ENCODE measurements around the gene AOPEP. TPM values are rescaled to one million over a fixed set of nuclear protein-coding genes. Genes with fewer than 3 reads are reported as not detected.

The AOPEP gene
- total and polyA plus RNA-seq, 2 of the 13 experiments (the other 11 are each of a cell fraction or from before 2014, with no cell fraction given), result 22.2 to 41.6 TPM

- TF ChIP-seq, protein P1, sequence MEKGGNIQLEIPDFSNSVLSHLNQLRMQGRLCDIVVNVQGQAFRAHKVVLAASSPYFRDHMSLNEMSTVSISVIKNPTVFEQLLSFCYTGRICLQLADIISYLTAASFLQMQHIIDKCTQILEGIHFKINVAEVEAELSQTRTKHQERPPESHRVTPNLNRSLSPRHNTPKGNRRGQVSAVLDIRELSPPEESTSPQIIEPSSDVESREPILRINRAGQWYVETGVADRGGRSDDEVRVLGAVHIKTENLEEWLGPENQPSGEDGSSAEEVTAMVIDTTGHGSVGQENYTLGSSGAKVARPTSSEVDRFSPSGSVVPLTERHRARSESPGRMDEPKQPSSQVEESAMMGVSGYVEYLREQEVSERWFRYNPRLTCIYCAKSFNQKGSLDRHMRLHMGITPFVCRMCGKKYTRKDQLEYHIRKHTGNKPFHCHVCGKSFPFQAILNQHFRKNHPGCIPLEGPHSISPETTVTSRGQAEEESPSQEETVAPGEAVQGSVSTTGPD (CRISPR knock-in tag; IDR thresholded peaks at IDR 0.05), result no peak
- no peak for TF ChIP-seq ARHGAP35 (CRISPR knock-in tag; IDR thresholded peaks at IDR 0.05; ENCODE audit: borderline replicate concordance)
- no peak for TF ChIP-seq FOXK1 (CRISPR knock-in tag; IDR thresholded peaks at IDR 0.05; ENCODE audit: borderline replicate concordance, low read depth)
- no peak for TF ChIP-seq MTERF4 (CRISPR knock-in tag; IDR thresholded peaks at IDR 0.05)
- TF ChIP-seq ZNF430 (CRISPR knock-in tag; IDR thresholded peaks at IDR 0.05), result no peak
- TF ChIP-seq SCMH1 (CRISPR knock-in tag; IDR thresholded peaks at IDR 0.05; ENCODE audit: borderline replicate concordance), result no peak
- TF ChIP-seq, protein P2, sequence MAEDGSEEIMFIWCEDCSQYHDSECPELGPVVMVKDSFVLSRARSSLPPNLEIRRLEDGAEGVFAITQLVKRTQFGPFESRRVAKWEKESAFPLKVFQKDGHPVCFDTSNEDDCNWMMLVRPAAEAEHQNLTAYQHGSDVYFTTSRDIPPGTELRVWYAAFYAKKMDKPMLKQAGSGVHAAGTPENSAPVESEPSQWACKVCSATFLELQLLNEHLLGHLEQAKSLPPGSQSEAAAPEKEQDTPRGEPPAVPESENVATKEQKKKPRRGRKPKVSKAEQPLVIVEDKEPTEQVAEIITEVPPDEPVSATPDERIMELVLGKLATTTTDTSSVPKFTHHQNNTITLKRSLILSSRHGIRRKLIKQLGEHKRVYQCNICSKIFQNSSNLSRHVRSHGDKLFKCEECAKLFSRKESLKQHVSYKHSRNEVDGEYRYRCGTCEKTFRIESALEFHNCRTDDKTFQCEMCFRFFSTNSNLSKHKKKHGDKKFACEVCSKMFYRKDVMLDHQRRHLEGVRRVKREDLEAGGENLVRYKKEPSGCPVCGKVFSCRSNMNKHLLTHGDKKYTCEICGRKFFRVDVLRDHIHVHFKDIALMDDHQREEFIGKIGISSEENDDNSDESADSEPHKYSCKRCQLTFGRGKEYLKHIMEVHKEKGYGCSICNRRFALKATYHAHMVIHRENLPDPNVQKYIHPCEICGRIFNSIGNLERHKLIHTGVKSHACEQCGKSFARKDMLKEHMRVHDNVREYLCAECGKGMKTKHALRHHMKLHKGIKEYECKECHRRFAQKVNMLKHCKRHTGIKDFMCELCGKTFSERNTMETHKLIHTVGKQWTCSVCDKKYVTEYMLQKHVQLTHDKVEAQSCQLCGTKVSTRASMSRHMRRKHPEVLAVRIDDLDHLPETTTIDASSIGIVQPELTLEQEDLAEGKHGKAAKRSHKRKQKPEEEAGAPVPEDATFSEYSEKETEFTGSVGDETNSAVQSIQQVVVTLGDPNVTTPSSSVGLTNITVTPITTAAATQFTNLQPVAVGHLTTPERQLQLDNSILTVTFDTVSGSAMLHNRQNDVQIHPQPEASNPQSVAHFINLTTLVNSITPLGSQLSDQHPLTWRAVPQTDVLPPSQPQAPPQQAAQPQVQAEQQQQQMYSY (CRISPR knock-in tag; IDR thresholded peaks at IDR 0.05), result no peak
- no peak for TF ChIP-seq CBFB (CRISPR knock-in tag; IDR thresholded peaks at IDR 0.05)
- no peak for TF ChIP-seq ATF3 (CRISPR knock-in tag; IDR thresholded peaks at IDR 0.05)
- TF ChIP-seq SETDB1 (CRISPR knock-in tag; IDR thresholded peaks at IDR 0.05; ENCODE audit: borderline replicate concordance), result no peak
- TF ChIP-seq ZNF598 (CRISPR knock-in tag; IDR thresholded peaks at IDR 0.05; ENCODE audit: borderline replicate concordance), result no peak
- no peak for TF ChIP-seq NFYB (CRISPR knock-in tag; IDR thresholded peaks at IDR 0.05)
- 0 out of 2 replicates have a peak, but pooled peaks have one; percentile 3 for TF ChIP-seq ISL2 (CRISPR knock-in tag; IDR thresholded peaks at IDR 0.05)
- TF ChIP-seq, protein P3, sequence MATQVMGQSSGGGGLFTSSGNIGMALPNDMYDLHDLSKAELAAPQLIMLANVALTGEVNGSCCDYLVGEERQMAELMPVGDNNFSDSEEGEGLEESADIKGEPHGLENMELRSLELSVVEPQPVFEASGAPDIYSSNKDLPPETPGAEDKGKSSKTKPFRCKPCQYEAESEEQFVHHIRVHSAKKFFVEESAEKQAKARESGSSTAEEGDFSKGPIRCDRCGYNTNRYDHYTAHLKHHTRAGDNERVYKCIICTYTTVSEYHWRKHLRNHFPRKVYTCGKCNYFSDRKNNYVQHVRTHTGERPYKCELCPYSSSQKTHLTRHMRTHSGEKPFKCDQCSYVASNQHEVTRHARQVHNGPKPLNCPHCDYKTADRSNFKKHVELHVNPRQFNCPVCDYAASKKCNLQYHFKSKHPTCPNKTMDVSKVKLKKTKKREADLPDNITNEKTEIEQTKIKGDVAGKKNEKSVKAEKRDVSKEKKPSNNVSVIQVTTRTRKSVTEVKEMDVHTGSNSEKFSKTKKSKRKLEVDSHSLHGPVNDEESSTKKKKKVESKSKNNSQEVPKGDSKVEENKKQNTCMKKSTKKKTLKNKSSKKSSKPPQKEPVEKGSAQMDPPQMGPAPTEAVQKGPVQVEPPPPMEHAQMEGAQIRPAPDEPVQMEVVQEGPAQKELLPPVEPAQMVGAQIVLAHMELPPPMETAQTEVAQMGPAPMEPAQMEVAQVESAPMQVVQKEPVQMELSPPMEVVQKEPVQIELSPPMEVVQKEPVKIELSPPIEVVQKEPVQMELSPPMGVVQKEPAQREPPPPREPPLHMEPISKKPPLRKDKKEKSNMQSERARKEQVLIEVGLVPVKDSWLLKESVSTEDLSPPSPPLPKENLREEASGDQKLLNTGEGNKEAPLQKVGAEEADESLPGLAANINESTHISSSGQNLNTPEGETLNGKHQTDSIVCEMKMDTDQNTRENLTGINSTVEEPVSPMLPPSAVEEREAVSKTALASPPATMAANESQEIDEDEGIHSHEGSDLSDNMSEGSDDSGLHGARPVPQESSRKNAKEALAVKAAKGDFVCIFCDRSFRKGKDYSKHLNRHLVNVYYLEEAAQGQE (IDR thresholded peaks at IDR 0.05; ENCODE audit: borderline replicate concordance in 1 of 2, low read depth in 1 of 2, low read length in 2 of 2), result no peak
- no peak for TF ChIP-seq DR1 (CRISPR knock-in tag; IDR thresholded peaks at IDR 0.05)
- TF ChIP-seq HDAC1 (CRISPR knock-in tag; IDR thresholded peaks at IDR 0.05), result no peak
- no peak for TF ChIP-seq ZNF263 (CRISPR knock-in tag; IDR thresholded peaks at IDR 0.05)
- TF ChIP-seq SNAPC5 (CRISPR knock-in tag; IDR thresholded peaks at IDR 0.05; ENCODE audit: borderline replicate concordance), result no peak
Measured at GRCh38 chr9:95025213-95026147, 299.0 kb downstream of the AOPEP start (continued).
